SK-MEL-5 (cell line): ENCODE results near the gene SCAP. TPM values are rescaled to one million over a fixed set of nuclear protein-coding genes. Genes with fewer than 3 reads are reported as not detected.

ENCODE experiments used
- DNase-seq: peaks from one replicate; pipeline ENCODE4 v3.0.0-alpha.2; 2016; ENCODE audit warnings: low read depth, low spot score
- in situ Hi-C: cut with HindIII; loops from 2 replicates; pipeline ENCODE4 v1.10.0; 2016; ENCODE audit warnings: low sequenced_read_pairs, high pct_unique_total_duplicates, low pct_unique_long_range_greater_than_20kb
- total RNA-seq: library from RNA; depleted of rRNA; stranded (reverse); fragments of >200 nt; shearing (Covaris generic); gene quantifications from 2 replicates; pipeline ENCODE4 v1.2.3, GENCODE V29; 2014

SCAP gene
- total RNA-seq, 1 experiment from 2014 or later: 60.7 TPM

GRCh38 chr3:47444103-47444502, 31.6 kb downstream of the SCAP start:
- no peak for DNase-seq
- in situ Hi-C loops: no loop called here

GRCh38 chr3:47443611-47443995, 32.1 kb downstream of the SCAP start:
- in situ Hi-C loops: no loop called here
- no peak for DNase-seq

GRCh38 chr3:47441796-47442551, 33.8 kb downstream of the SCAP start:
- in situ Hi-C loops: no loop called here
- DNase-seq: peak; percentile 43

GRCh38 chr3:47440131-47440530, 35.6 kb downstream of the SCAP start:
- peak; percentile 86 for DNase-seq
- in situ Hi-C loops: no loop called here

- in situ Hi-C loops: no loop called here
- no peak for DNase-seq
These were observed 39.6 kb downstream of the SCAP start for GRCh38 chr3:47436180-47436579.

- no peak for DNase-seq
These were observed 40.9 kb downstream of the SCAP start for GRCh38 chr3:47434849-47435248.

GRCh38 chr3:47433796-47434195, 41.9 kb downstream of the SCAP start:
- in situ Hi-C loops: no loop called here
- DNase-seq: no peak

More at GRCh38 chr3:47434849-47435248, 40.9 kb downstream of the SCAP start:
- in situ Hi-C loops: no loop called here

GRCh38 chr3:47432673-47433072, 43.1 kb downstream of the SCAP start:
- in situ Hi-C loops: no loop called here
- DNase-seq: no peak

GRCh38 chr3:47431225-47431624, 44.5 kb downstream of the SCAP start:
- no peak for DNase-seq
- in situ Hi-C loops: no loop called here

- no peak for DNase-seq
- in situ Hi-C loops: no loop called here
These were observed 45.1 kb downstream of the SCAP start for GRCh38 chr3:47430606-47431005.

GRCh38 chr3:47429476-47430270, 46.1 kb downstream of the SCAP start:
- DNase-seq: no peak
- in situ Hi-C loops: no loop called here

- in situ Hi-C loops: no loop called here
- no peak for DNase-seq
These were observed 47.1 kb downstream of the SCAP start for GRCh38 chr3:47428662-47429061.

GRCh38 chr3:47427866-47428265, 47.9 kb downstream of the SCAP start:
- in situ Hi-C loops: no loop called here
- DNase-seq: no peak

- no peak for DNase-seq
These were observed 49.8 kb downstream of the SCAP start for GRCh38 chr3:47425959-47426358.

GRCh38 chr3:47425383-47425778, 50.4 kb downstream of the SCAP start:
- no peak for DNase-seq
- in situ Hi-C loops: no loop called here

More at GRCh38 chr3:47425959-47426358, 49.8 kb downstream of the SCAP start:
- in situ Hi-C loops: no loop called here

GRCh38 chr3:47424434-47425382, 51.0 kb downstream of the SCAP start:
- DNase-seq: no peak
- in situ Hi-C loops: no loop called here

GRCh38 chr3:47423548-47424145, 52.1 kb downstream of the SCAP start:
- in situ Hi-C loops: no loop called here
- no peak for DNase-seq

GRCh38 chr3:47422743-47423142, 53.0 kb downstream of the SCAP start:
- in situ Hi-C loops: no loop called here

More at GRCh38 chr3:47422743-47423142, 53.0 kb downstream of the SCAP start:
- no peak for DNase-seq
